Motor neuron (in vitro differentiated cells): Measurements from ENCODE around the gene ATXN2L. TPM values are rescaled to one million over a fixed set of nuclear protein-coding genes. Genes with fewer than 3 reads are reported as not detected.
A peak's percentile ranks its signal among the peaks of the same experiment; 100 is the strongest.
"Not testable (repeated sequence)": the region's sequence is repeated elsewhere in the genome, so short reads cannot be mapped to it uniquely, and the experiment has no call there.

Experiments
- ATAC-seq, 8 experiments: fragments of 200-7000 bp; cut with Tn5 transposase; replicated peaks in 6 of 8; 2 replicates each; pipeline ENCODE4 v1.8.0; 2021; ENCODE audit warnings: mild to moderate bottlenecking in 8 of 8, moderate library complexity in 8 of 8
- H3K27ac ChIP-seq, 2 donors: fragments of 250-450 bp; sonication (Bioruptor Pico); 2 replicates each; pipeline ENCODE4 v1.9.0; 2021; ENCODE audit warnings: antibody characterized with exemption in 2 of 2, mild to moderate bottlenecking in 2 of 2, moderate library complexity in 1 of 2
- H3K4me1 ChIP-seq, 2 donors: fragments of 250-450 bp; sonication (Bioruptor Pico); replicated peaks in 1 of 2; 2 replicates each; pipeline ENCODE4 v1.6.1; 2021; ENCODE audit warnings: antibody characterized with exemption in 2 of 2, mild to moderate bottlenecking in 2 of 2, moderate library complexity in 1 of 2
- H3K4me3 ChIP-seq, 5 donors: fragments of 250-450 bp; sonication (Bioruptor Pico); 2 replicates each; pipeline ENCODE4 v1.9.0; 2021; ENCODE audit warnings: antibody characterized with exemption in 5 of 5, mild to moderate bottlenecking in 5 of 5, moderate library complexity in 4 of 5
- WGBS, 10 experiments: fragments of 450-650 bp; shearing (Covaris generic); methylation state at CpG; one replicate each; pipeline ENCODE4 v1.0.0; 2022; 5-methylcytosine and 5-hydroxymethylcytosine counted together
- in situ Hi-C, 9 experiments: fragments of 400-800 bp; cut with MboI; loops; one replicate each; pipeline ENCODE4 v1.15.0; 2021; ENCODE audit warnings: low sequenced_read_pairs in 9 of 9, low pct_unique_long_range_greater_than_20kb in 2 of 9; ENCODE audit not compliant: unreplicated experiment in 9 of 9
- total RNA-seq, 8 experiments: library from RNA; unstranded; fragments of 300-600 nt; gene quantifications; 2 replicates each; pipeline versions ENCODE4 v1.2.3 to v1.2.4, GENCODE V29; 2022

Gene ATXN2L
- total RNA-seq, 8 experiments from 2014 or later, result 30.4 to 129 (median 57.4) TPM

GRCh38 chr16:28866454-28866804, 43.6 kb downstream of the ATXN2L start:
- in situ Hi-C loops, result loop anchor here in 1 of 9 experiments (10.0 kb wide), 1 partner anchor 58 kb away; the partner anchor contains the start of gene RABEP2
- Histone ChIP-seq H3K4me1 (peaks cover 10 to 14% of the 10 kb centered on the region in 2 donors), H3K4me3 (no peak overlapping the region), H3K27ac (no peak overlapping the region)
- ATAC-seq, result no peak
- WGBS, 10 experiments, result 80 to 100% (median 93%) methylated on average over 1 to 7 of the region's 17 CpGs; no CpG with 5 or more reads in 5 of the 10 experiments

GRCh38 chr16:28867241-28867640, 44.4 kb downstream of the ATXN2L start:
- Histone ChIP-seq H3K27ac (no peak overlapping the region), H3K4me3 (no peak overlapping the region), H3K4me1 (peaks cover 10 to 14% of the 10 kb centered on the region in 2 donors)
- no peak for ATAC-seq
- WGBS, 10 experiments, result 92 to 100% (median 100%) methylated on average over 1 to 6 of the region's 13 CpGs; no CpG with 5 or more reads in 3 of the 10 experiments
- in situ Hi-C loops, result loop anchor here in 1 of 9 experiments (10.0 kb wide), 1 partner anchor 58 kb away; the partner anchor contains the start of gene RABEP2

DNA sequence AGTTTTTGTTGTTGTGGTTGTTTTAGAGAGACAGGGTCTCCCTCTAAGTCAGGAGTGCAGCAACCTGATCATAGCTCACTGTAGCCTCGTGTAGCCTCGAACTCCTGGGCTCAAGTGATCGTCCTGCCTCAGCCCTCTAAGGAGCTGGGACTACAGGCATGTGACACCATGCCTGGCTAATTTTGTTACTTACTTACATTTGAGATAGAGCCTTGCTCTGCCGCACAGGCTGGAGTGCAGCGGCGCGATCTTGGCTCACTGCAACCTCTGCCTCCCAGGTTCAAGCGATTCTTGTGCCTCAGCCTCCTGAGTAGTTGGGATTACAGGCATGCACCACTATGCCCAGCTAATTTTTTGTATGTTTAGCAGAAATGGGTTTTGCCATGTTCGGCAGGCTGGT, 44.8 kb downstream of the ATXN2L start:
- not testable (repeated sequence) for H3K27ac ChIP-seq, ATAC-seq, H3K4me3 ChIP-seq
- peaks cover 10 to 12% of the 10 kb centered on the region in 2 donors for H3K4me1 ChIP-seq
- in situ Hi-C loops, result loop anchor here in 1 of 9 experiments (10.0 kb wide), 1 partner anchor 57 kb away; the partner anchor contains the start of gene RABEP2
- WGBS, 10 experiments, result 80 to 100% (median 98%) methylated on average over 1 to 6 of the region's 9 CpGs; no CpG with 5 or more reads in 6 of the 10 experiments

GRCh38 chr16:28869201-28869600, 46.4 kb downstream of the ATXN2L start:
- Histone ChIP-seq H3K4me1 (peaks cover 7 to 9% of the 10 kb centered on the region in 2 donors), H3K4me3 (no peak overlapping the region), H3K27ac (no peak overlapping the region)
- WGBS, 10 experiments, result 94 to 100% methylated on average over 1 to 3 of the region's 11 CpGs; no CpG with 5 or more reads in 8 of the 10 experiments
- in situ Hi-C loops, result loop anchor here in 1 of 9 experiments (10.0 kb wide), 1 partner anchor 56 kb away; the partner anchor contains the start of gene RABEP2
- no peak for ATAC-seq

DNA sequence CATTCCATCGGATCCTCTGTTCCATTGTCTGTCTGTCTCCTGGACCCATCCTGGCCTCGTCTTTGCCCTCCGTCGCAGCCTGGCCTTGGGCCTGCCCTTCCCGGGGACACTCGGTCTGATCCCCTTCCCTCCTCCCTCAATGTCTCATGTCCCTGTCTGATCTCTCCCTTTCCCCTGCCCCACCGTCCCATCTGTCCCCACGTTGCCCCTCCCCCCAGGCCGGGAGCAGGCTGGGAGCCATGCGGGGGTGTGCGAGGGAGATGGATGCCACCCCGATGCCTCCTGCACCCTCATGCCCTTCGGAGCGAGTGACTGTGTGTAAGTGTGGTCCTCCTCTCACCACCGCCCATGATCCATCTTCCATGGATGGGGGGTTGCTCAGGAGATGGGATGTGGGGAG, 50.2 kb downstream of the ATXN2L start:
- Histone ChIP-seq H3K4me1 (peaks cover 0 to 6% of the 10 kb centered on the region in 2 donors), H3K27ac (no peak overlapping the region), H3K4me3 (no peak overlapping the region)
- WGBS, 10 experiments, result no CpG with 5 or more reads among the region's 15 CpGs
- in situ Hi-C loops, result no loop called here
- ATAC-seq, result no peak

GRCh38 chr16:28873543-28874201, 50.9 kb downstream of the ATXN2L start:
- 87 to 100% (median 100%) methylated on average over 1 to 6 of the region's 18 CpGs; no CpG with 5 or more reads in 5 of the 10 experiments for WGBS, 10 experiments
- H3K4me3 ChIP-seq, result no peak overlapping the region
- in situ Hi-C loops, result no loop called here
- H3K27ac ChIP-seq, result no peak overlapping the region
- peaks cover 1 to 7% of the 10 kb centered on the region in 2 donors for H3K4me1 ChIP-seq
- peak in 2 of 8 experiments; percentile 50 to 57 for ATAC-seq

DNA sequence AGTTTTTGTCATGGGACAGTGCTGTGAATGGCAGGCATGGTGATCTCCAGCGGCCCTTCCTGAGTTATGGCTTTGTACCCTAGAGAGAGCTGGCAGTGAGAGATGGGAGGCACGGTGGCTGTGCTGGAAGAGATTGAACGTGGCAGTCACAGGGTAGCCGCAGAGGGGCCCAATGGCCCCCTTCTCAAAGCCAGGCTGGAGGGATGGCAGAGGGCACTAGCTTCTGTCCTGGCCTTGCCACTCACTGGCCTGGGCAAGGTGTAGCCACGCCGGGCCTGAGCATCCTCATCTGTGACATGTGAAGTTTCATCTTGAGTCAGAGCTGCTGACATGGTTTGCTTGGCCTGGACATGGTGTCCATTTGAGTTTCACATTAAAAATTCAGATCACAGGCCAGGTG, 51.6 kb downstream of the ATXN2L start:
- WGBS, 10 experiments, result 100% methylated on average over 2 to 6 of the region's 6 CpGs; no CpG with 5 or more reads in 6 of the 10 experiments
- in situ Hi-C loops, result no loop called here
- Histone ChIP-seq H3K4me3 (no peak overlapping the region), H3K4me1 (peaks cover 6 to 13% of the 10 kb centered on the region in 2 donors), H3K27ac (no peak overlapping the region)
- ATAC-seq, result no peak

DNA sequence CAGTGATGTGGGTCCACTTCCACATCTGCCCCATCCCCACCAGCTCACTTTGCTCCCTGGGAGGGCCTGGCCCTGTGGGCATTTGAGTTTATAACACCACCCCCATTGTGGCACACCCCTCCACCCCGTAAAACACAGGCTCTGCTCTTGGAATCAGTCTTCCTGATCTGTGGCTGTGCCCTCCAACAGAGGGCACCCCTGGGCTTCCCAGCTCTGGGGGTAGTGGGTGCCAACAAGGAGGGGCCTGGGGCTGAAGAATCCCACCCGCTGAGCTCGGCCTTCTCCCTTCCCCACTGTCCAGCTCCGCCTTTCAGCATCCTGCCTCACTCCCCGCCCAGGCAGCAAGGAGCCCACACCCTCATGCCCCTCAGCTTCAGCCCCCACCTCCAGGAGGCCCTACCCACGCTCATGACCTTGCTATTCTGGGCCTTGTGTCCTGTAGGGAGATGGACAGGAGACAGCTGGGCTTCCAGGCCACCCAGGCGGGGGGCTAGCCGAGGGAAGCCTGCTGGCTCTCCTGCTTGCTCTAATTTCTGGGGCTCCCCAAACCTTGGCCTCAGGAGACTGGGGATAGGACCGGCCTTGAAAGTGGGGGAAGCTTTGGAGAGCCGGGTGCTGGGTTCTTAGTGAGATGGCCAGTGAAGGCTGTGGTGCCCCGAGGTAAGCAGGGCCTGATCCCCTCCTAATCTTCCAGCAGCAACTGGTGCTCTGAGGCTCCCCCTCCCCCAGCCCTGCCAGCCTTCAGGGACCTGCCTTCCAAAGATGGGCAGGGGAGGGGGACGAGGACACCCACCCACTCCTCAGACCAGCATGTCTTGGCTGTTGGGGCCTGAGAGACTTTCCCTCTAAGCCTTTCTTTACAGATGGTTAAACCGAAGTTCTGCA, 52.6 kb downstream of the ATXN2L start:
- Histone ChIP-seq H3K27ac (no peak overlapping the region), H3K4me3 (no peak overlapping the region), H3K4me1 (peaks cover 6 to 14% of the 10 kb centered on the region in 2 donors)
- peak in 1 of 8 experiments; percentile 6 for ATAC-seq
- in situ Hi-C loops, result no loop called here
- 10 to 100% (median 33%) methylated on average over 1 to 2 of the region's 13 CpGs; no CpG with 5 or more reads in 7 of the 10 experiments for WGBS, 10 experiments

DNA sequence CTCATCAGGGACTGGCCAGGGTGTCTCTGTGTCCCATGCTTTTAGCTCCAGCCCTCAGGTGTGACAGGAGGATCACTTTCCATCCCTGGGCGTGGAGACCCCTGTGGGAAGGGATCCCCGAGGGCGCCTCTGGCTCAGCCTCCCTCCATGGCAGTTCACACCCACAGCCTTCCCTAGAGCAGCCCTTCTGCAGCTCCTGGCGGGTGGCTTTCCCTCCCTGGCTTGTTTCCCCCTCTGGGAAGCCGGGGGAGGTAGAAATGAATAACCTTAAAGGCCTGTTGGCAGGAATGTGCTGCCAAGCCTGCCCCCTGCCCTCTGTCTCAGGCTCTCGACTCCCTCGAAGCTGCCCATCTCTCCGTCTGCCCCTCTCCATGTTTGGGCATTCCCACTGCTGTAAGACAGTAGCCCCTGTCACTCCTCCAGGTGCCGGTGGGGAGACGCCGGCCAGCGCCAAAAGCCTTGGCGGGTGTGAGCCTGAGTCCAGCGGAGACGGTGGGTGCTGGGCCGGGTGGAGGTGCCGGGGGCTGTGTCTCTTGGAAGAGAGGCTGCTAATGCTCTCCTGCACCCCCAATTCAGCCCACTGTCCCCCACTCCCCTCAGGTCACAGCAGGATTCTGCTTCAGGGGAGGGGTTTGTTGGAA, 53.3 kb downstream of the ATXN2L start:
- Histone ChIP-seq H3K4me3 (no peak overlapping the region), H3K27ac (no peak overlapping the region), H3K4me1 (peaks cover 6 to 16% of the 10 kb centered on the region in 2 donors)
- in situ Hi-C loops, result no loop called here
- no peak for ATAC-seq
- 23 to 80% (median 65%) methylated on average over 1 to 3 of the region's 17 CpGs; no CpG with 5 or more reads in 6 of the 10 experiments for WGBS, 10 experiments

- WGBS, 10 experiments, result 17 to 100% (median 60%) methylated on average over 1 of the region's 12 CpGs; no CpG with 5 or more reads in 7 of the 10 experiments
- Histone ChIP-seq H3K4me3 (no peak overlapping the region), H3K4me1 (peaks cover 6 to 16% of the 10 kb centered on the region in 2 donors), H3K27ac (no peak overlapping the region)
- in situ Hi-C loops, result no loop called here
- ATAC-seq, result no peak
Observed at GRCh38 chr16:28876973-28877654, 54.3 kb downstream of the ATXN2L start.

DNA sequence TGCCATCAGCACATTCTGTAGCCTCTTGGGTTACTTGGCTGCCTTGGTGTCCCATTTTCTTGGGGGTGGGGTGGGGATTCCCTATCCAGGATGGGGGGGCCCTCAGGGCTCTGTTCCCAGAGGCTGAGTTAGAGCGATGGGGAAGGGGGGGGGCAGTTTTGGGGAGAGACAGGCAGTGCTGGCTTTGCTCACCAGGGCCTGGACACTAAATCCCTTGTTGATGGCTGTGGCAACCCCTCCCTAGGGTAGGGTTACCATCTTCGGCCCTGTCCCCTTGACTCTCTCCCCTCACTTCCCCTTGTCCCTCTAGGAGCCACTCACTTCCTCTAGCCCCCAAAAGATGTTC, 54.8 kb downstream of the ATXN2L start:
- no CpG with 5 or more reads among the region's 2 CpGs for WGBS, 10 experiments
- no peak for ATAC-seq
- in situ Hi-C loops, result no loop called here

More for the DNA sequence above, 54.8 kb downstream of the ATXN2L start:
- Histone ChIP-seq H3K27ac (no peak overlapping the region), H3K4me3 (no peak overlapping the region), H3K4me1 (peaks cover 10 to 20% of the 10 kb centered on the region in 2 donors)
